Ovary (tissue), 10 donors: Measurements from ENCODE around the gene KRTAP1-4. TPM values are rescaled to one million over a fixed set of nuclear protein-coding genes. Genes with fewer than 3 reads are reported as not detected.

Source experiments
- DNase-seq, 5 donors: peaks; one replicate each; pipeline ENCODE4 v3.0.0-alpha.2; 2019 to 2020
- H3K27ac ChIP-seq, 2 donors: fragments of 200-600 bp; one replicate each; pipeline versions ENCODE4 v1.5.1 to v1.8.0; 2019 to 2022
- H3K27me3 ChIP-seq: fragments of 200-600 bp; one replicate; pipeline ENCODE4 v1.8.0; 2022
- H3K36me3 ChIP-seq: fragments of 200-600 bp; sonication (generic); one replicate; pipeline ENCODE4 v1.5.1; 2019
- H3K4me1 ChIP-seq: one replicate; pipeline ENCODE4 v1.8.1; 2013; ENCODE audit warnings: mild to moderate bottlenecking, moderate library complexity; ENCODE audit not compliant: insufficient read depth
- H3K4me3 ChIP-seq: fragments of 200-600 bp; sonication (generic); one replicate; pipeline ENCODE4 v1.5.1; 2017
- H3K9me3 ChIP-seq, 2 donors: fragments of 200-600 bp in 1 of 2; sonication (generic) in 1 of 2; one replicate each; pipeline versions ENCODE4 v1.5.1 to v1.8.1; 2013 to 2019; ENCODE audit warnings: mild to moderate bottlenecking in 1 of 2, moderate library complexity in 1 of 2
- EP300 ChIP-seq: sonication (generic); formaldehyde crosslinking; IDR thresholded peaks from one replicate; pipeline ENCODE4 v1.6.1; 2017; ENCODE audit warnings: antibody characterized with exemption
- POLR2A ChIP-seq: fragments of 450-650 bp; IDR thresholded peaks from one replicate; pipeline ENCODE4 v1.6.1; 2017; ENCODE audit warnings: antibody characterized with exemption, mild to moderate bottlenecking, moderate library complexity
- WGBS, 3 donors: extraction: QIAGEN DNeasy Blood & Tissue Kit in 1 of 3; methylation state at CpG; one replicate each; pipeline versions ENCODE4 v1.1.5 to v1.1.7; 2013 to 2017; 5-methylcytosine and 5-hydroxymethylcytosine counted together
- intact Hi-C, 4 donors: fragments of 100-400 bp; cut with DNase I; formaldehyde crosslinking; loops; one replicate each; pipeline versions ENCODE4 v1.11.0 to v1.15.1; 2022 to 2023
- long read RNA-seq, 3 donors: library from polyadenylated mRNA in 2 of 3; unstranded in 2 of 3; transcript quantifications; one replicate each; pipeline ENCODE4 v2.0.0 and lab custom pipeline, GENCODE V29; 2021 to 2026
- polyA plus RNA-seq, 2 donors: library from polyadenylated mRNA; stranded (reverse); fragments of 200-250 nt in 1 of 2; fragments of 350-450 nt in 1 of 2; fragmentation: Illumina TruSeq in 1 of 2; extraction: RNeasy Lipid Tissue Mini Kit (QIAGEN cat#74804) in 1 of 2; gene quantifications; one replicate each; pipeline ENCODE4 v1.2.3, GENCODE V29; 2013 to 2014
- total RNA-seq, 7 donors: library from RNA; depleted of rRNA in 2 of 7; stranded (reverse); fragments of >200 nt in 2 of 7; fragmentation: NEBNext Ultra II Directional in 3 of 7; extraction: Animal tissue kit (Norgen Biotek cat#: 25700) in 3 of 7; gene quantifications; one replicate each; pipeline versions ENCODE4 v1.1.0 to v1.2.4, GENCODE V29; 2016 to 2023
- TF ChIP-seq, protein P1 (sequence below), 3 donors: fragments of 450-650 bp in 2 of 3; fragments of 200-600 bp in 1 of 3; IDR thresholded peaks; one replicate each; pipeline versions ENCODE4 v1.5.1 to v1.8.0; 2016 to 2022; ENCODE audit warnings: antibody characterized with exemption in 3 of 3, mild to moderate bottlenecking in 1 of 3
- donor health status: DM: no; HTN: no; CAD: no; lungs with moderate emphysema.
- donor health status: DM: no; HTN: no; CAD: no.
- donor health status: Bipolar disorder and iron deficiency.
- donor health status: DM: yes; HTN: yes; CAD: no.
- donor health status: DM: no; HTN: no; CAD: no.
- donor health status: DM: yes; HTN: yes; CAD: no.

KRTAP1-4 gene, protein sequence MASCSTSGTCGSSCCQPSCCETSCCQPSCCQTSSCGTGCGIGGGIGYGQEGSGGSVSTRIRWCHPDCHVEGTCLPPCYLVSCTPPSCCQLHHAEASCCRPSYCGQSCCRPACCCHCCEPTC
- total RNA-seq (not detected), polyA plus RNA-seq (not detected)
- long read RNA-seq, donor 1 = 0 reads
- long read RNA-seq, donor 2 = 0 reads
- long read RNA-seq, donor 3 = 0 reads

DNA sequence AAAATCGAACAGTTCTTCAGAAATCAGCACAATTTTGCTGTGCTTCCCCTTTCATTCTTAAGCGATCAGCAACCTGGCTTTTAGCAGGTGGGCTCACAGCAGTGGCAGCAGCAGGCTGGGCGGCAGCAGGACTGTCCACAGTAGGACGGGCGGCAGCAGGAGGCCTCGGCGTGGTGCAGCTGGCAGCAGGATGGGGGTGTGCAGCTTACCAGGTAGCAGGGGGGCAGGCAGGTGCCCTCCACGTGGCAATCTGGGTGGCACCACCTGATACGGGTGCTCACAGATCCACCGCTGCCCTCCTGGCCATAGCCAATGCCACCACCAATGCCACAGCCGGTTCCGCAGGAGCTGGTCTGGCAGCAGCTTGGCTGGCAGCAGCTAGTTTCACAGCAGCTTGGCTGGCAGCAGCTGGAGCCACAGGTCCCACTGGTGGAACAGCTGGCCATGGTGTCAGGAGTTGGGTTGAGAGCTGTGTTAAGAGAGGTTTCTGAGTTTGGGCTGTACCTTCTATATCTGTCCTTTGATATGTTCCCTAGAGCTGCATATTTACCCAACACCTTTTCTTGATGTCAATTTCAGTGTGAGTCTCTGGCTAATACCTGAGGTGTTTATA is at the start of gene KRTAP1-4:
KRTAP1-4 (minus strand) TSS at position 563 of the 613 bp plus-strand sequence; CDS start at position 446, 117 bp downstream.
- Histone ChIP-seq H3K9me3 (no peaks in the 10 kb centered on the region), H3K4me3 (no peak within 1 kb of the TSS), H3K27me3 (no peaks in the 10 kb centered on the region), H3K4me1 (peaks cover 2% of the 10 kb centered on the region), H3K27ac (no peak within 1 kb of the TSS), H3K36me3 (no peaks in the 10 kb centered on the region)
- intact Hi-C loops = no loop called here
- TF ChIP-seq, protein P1, sequence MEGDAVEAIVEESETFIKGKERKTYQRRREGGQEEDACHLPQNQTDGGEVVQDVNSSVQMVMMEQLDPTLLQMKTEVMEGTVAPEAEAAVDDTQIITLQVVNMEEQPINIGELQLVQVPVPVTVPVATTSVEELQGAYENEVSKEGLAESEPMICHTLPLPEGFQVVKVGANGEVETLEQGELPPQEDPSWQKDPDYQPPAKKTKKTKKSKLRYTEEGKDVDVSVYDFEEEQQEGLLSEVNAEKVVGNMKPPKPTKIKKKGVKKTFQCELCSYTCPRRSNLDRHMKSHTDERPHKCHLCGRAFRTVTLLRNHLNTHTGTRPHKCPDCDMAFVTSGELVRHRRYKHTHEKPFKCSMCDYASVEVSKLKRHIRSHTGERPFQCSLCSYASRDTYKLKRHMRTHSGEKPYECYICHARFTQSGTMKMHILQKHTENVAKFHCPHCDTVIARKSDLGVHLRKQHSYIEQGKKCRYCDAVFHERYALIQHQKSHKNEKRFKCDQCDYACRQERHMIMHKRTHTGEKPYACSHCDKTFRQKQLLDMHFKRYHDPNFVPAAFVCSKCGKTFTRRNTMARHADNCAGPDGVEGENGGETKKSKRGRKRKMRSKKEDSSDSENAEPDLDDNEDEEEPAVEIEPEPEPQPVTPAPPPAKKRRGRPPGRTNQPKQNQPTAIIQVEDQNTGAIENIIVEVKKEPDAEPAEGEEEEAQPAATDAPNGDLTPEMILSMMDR (IDR thresholded peaks at IDR 0.05) = no peak
- TF ChIP-seq POLR2A = no peak
- no peak for TF ChIP-seq EP300
- DNase-seq = no peak
- 77 to 88% (median 88%) methylated on average over 12 of the region's 12 CpGs for WGBS, 3 donors

DNA sequence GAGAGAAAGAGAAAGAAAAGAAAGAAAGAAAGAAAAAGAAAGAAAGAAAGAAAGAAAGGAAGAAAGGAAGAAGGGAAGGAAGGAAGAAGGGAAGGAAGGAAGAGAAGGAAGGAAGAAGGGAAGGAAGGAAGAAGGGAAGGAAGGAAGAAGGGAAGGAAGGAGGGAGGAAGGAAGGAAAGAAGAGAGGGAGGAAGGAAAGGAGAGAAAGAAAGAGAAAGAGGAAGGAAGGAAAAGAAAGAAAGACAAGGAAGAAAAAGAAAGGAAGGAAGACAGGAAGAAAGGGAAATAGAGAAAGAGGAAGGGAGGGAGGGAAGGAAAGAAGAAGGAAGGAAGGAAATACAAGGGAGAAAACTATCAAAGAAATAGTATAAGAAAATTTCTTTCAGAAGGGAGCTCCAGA is 46.8 kb upstream of the KRTAP1-4 start:
- no peaks in the 10 kb centered on the region for H3K9me3 ChIP-seq
- TF ChIP-seq POLR2A = no peak
- TF ChIP-seq EP300 = no peak
- TF ChIP-seq, protein P1 (IDR thresholded peaks at IDR 0.05) = no peak
- H3K4me3 ChIP-seq = no peak overlapping the region
- intact Hi-C loops = no loop called here
- no peaks in the 10 kb centered on the region for H3K27me3 ChIP-seq
- H3K4me1 ChIP-seq = no peaks in the 10 kb centered on the region
- H3K36me3 ChIP-seq = no peaks in the 10 kb centered on the region
- DNase-seq = no peak
- H3K27ac ChIP-seq = no peak overlapping the region

DNA sequence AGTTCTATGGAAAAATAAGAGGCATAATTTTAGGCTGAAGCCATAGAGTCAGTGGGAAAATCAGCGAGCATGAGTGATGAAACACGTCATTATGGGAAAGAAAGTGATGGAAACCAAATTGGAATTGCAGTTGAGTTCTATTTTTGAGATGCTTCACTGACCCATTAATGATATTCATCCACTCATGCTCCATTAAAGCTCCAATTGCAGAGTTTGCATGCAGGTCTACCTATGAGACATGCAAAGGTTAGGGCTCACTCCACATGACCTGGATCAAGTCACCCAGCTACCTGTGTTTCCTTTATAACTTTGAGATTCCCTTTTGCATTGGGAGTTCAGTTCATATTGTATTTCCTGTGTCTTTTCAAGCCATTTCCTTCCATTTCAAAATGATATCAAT is 43.7 kb upstream of the KRTAP1-4 start:
- no peaks in the 10 kb centered on the region for H3K9me3 ChIP-seq
- no peaks in the 10 kb centered on the region for H3K4me1 ChIP-seq
- TF ChIP-seq POLR2A (no peak), EP300 (no peak)
- TF ChIP-seq, protein P1 (IDR thresholded peaks at IDR 0.05) = no peak
- intact Hi-C loops = no loop called here
- DNase-seq = no peak
- H3K27ac ChIP-seq = no peak overlapping the region
- no peaks in the 10 kb centered on the region for H3K36me3 ChIP-seq
- no peak overlapping the region for H3K4me3 ChIP-seq
- 93 to 97% (median 93%) methylated on average over 2 of the region's 2 CpGs for WGBS, 3 donors
- H3K27me3 ChIP-seq = no peaks in the 10 kb centered on the region

DNA sequence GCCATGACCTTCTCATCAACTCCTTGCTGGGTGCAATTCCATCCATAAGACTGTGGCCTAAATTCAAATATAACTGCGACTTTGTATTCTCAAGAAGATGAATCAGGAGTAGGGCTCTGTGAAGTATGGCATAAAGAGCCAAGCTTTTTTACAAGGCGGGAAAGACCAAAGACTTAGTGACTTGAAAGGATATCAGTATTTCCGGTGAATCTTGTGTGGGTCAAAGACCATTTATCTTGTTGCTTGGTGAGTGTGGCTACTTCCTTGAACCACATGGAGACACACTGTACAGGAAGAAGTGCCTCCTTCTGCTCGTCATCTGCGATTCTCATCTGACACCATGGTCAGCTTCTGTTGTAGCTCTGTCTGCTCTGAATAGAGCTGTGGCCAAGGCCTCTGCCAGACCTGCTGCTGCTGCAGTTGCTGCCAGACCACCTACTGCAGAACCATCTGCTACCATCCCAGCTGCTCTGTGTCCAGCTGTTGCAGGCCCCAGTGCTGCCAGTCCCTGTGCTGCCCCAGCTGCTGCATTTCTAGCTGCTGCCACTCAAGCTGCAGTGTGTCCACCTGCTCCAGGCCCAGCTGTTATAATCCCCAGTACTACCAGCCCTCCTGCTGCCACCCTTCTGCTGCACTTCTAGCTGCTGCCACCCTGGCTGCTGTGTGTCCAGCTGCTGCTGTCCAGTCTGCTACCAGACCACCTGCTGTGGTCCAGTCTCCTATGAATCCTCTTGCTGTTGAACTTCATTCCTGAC is 41.8 kb upstream of the KRTAP1-4 start:
- 79 to 87% (median 85%) methylated on average over 5 of the region's 5 CpGs for WGBS, 3 donors
- no peak for TF ChIP-seq POLR2A
- no peaks in the 10 kb centered on the region for H3K27me3 ChIP-seq
- H3K4me1 ChIP-seq = no peaks in the 10 kb centered on the region
- H3K36me3 ChIP-seq = no peaks in the 10 kb centered on the region
- intact Hi-C loops = no loop called here
- H3K9me3 ChIP-seq = no peaks in the 10 kb centered on the region
- no peak overlapping the region for H3K27ac ChIP-seq
- H3K4me3 ChIP-seq = no peak overlapping the region
- no peak for DNase-seq

DNA sequence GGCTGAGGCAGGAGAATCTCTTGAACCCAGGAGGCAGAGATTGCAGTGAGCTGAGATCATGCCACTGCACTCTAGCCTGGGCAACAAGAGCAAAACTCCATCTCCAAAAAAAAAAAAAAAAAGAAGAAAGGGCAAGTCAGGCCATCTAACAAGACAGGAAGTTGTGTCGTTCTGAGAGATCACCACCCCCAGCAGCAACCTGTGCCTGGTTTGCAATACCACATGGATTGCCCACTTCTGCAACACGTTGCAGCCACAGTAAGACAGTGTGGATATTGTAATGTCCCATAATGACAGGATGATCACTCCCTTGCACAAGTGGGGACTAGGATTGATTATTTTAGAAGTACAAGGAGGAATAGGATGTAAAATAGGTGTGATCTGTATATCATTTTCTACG is 39.0 kb upstream of the KRTAP1-4 start:
- WGBS, 3 donors = 95% methylated on average over 3 of the region's 3 CpGs
- H3K4me1 ChIP-seq = no peaks in the 10 kb centered on the region
- no peaks in the 10 kb centered on the region for H3K27me3 ChIP-seq
- DNase-seq = no peak
- no peak overlapping the region for H3K27ac ChIP-seq
- intact Hi-C loops = no loop called here
- TF ChIP-seq EP300 (no peak), POLR2A (no peak)
- TF ChIP-seq, protein P1 (IDR thresholded peaks at IDR 0.05) = no peak
- no peak overlapping the region for H3K4me3 ChIP-seq
- H3K9me3 ChIP-seq = no peaks in the 10 kb centered on the region
- H3K36me3 ChIP-seq = no peaks in the 10 kb centered on the region
